SHP77 (cell line): ENCODE measurements around the gene TMEM229A.
"Not testable (repeated sequence)": the region's sequence is repeated elsewhere in the genome, so short reads cannot be mapped to it uniquely, and the experiment has no call there.

Experiments
- DNase-seq, 2 experiments: peaks; one replicate each; lab custom pipeline; 2025; lab: John Stamatoyannopoulos, UW

The TMEM229A gene

GRCh38 chr7:124031919-124032318, 948 bp downstream of the TMEM229A start:
- DNase-seq = no peak

GRCh38 chr7:124031406-124031805, 1.5 kb downstream of the TMEM229A start:
- no peak for DNase-seq

GRCh38 chr7:124030964-124031363, 1.9 kb downstream of the TMEM229A start:
- no peak for DNase-seq

DNA sequence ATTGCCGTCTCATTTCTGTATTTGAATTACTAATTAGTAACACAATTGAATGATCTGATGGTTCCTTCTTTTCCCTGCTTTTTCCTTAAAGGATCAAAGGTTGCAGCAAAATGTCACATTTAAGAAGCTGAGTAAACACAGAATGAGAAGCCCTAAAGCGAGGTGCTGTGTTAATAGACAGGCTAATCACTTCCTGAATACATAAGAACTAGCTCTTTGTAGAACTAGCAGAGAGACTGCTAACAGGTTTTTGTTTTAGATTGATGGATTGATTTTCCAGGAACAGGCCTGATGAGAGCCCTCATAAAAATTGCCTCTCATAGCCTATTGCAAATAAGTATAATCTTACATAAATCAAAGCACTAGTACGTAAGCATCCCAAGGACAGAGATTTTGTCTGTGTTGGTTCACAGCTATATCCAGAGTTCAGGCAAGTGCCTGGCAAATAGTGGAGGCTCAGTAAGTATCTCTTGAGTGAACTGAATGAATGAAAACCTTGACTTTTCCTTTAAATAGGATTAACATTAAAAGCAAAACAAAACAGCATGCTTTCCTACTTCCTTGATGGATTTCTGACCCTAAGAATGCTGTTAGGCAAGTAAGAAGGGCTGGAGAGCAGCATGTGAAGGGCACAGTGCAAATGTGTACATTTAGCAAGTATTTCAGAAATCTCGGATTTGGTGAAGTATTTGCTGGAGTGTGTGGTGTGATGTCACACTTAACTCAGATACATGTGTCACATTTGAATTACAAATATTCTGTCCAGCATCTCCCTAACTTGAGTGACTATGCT, 3.3 kb downstream of the TMEM229A start:
- peak; percentile 44 to 49 for DNase-seq

DNA sequence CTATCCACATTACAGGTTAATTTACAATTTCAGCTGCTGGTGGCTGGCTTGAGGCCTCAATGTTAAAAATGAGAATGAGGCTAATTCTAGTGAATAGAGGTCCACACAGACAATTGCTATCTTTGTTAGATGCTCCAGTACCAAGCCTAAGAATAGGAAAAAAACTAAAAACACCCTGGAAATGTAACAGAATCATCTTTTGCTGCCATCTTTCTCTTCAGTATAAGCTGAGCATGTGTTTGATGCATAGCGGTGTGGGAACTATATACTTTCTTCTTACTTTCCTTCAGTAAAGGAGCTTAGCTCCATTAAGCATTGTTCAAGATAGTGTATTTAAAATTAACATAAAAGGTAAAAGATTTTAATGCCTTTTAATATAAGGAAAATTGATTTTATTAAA, 5.6 kb downstream of the TMEM229A start:
- no peak for DNase-seq

GRCh38 chr7:124024329-124024728, 8.5 kb downstream of the TMEM229A start:
- not testable (repeated sequence) for DNase-seq

- no peak for DNase-seq
Measured at GRCh38 chr7:124022551-124022950, 10.3 kb downstream of the TMEM229A start.

- DNase-seq = no peak
Measured at GRCh38 chr7:124020060-124020459, 12.8 kb downstream of the TMEM229A start.

GRCh38 chr7:124013306-124013705, 19.6 kb downstream of the TMEM229A start:
- no peak for DNase-seq

DNA sequence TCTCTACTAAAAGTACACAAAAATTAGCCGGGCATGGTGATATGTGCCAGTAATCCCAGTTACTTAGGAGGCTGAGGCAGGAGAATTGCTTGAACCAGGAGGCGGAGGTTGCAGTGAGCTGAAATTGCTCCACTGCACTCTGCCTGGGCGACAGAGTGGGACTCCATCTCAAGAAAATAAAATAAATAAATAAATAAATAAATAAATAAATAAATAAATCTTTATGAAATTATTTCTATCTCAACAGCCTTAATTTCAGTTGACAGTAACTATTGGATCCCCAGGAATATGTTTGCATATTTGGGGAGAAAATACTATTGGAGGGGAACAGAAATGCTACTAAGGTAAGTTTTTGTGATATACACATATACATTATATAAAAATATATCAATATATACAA, 20.0 kb downstream of the TMEM229A start:
- DNase-seq = no peak

DNA sequence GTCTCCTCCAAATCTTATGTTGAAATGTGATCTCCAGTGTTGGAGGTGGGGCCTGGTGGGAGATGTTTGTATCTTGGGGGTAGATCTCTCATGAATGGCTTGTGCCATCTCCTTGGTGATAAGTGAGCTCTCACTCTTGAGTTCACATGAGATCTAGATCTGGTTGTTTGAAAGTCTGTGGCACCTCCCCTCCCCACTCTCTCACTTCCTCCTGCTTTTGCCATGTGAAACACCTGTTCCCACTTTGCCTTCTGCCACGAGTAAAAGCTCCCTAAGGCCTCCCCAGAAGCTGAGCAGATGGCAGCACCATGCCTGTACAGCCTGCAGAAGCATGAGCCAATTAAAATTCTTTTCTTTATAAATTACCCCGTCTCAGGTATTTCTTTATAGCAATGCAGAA, 23.5 kb downstream of the TMEM229A start:
- no peak for DNase-seq

GRCh38 chr7:124008296-124008695, 24.6 kb downstream of the TMEM229A start:
- DNase-seq = not testable (repeated sequence)

GRCh38 chr7:123999703-124000102, 33.2 kb downstream of the TMEM229A start:
- DNase-seq = no peak

DNA sequence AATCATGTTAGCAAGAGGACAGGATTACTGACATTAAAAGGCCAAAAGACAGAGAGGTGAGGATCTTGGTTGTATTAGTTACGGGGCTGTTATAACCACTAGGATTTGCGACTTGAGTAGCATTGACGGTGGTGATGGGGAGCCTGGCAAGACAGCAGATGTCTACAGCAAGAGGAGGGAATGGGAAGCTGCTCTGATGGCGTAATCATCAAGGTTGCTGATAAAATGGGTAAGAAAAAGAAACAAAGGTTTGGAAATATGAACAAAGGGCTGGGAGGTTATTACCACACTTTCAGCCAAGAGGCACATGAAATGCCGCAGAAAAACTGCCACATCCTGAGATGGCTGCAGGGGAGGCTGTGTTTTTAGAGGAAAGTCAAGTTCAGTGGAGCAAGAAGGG, 33.9 kb downstream of the TMEM229A start:
- DNase-seq = no peak

- DNase-seq = no peak
Measured at GRCh38 chr7:123996327-123996625, 36.6 kb downstream of the TMEM229A start.

GRCh38 chr7:123995617-123996326, 37.1 kb downstream of the TMEM229A start:
- no peak for DNase-seq

DNA sequence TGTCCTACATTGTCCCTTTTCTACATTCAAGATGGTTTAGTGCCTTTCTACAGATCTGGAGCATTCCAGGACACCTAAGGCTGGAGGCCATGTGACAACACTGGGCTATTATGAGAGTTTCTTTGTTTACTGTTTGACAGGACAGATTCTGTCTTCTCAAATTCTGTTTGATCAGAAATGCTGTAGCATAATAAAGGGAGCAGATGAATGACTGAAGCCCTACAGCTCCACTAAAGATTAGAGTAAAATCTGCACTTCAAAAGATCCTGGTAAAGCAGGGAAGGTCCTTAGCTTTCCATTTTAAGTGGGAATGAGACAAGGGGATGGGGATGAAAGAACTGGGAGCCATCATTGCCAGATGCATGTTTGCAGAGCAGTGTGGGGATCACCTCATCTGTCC, 38.4 kb downstream of the TMEM229A start:
- DNase-seq = no peak

DNA sequence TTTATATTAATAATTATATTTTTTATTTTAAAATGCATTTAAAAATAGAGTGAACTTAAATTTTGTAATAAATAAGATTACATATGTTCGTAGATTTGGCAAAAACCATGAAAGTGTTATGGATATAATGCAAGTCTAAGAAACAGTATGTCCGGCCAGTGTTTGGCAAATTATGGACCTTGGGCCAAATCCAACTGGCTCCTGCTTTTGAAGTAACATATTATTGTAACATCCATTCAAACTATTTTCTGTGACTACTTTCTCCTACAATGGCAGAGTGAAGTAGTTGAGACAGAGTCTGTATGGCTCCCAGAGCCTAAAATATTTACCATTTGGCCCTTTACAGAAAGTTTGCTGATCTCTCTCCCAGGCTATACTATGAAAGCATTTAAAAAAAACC, 38.9 kb downstream of the TMEM229A start:
- no peak for DNase-seq

- DNase-seq = no peak
Measured at GRCh38 chr7:123992913-123993518, 39.9 kb downstream of the TMEM229A start.

- no peak for DNase-seq
Measured at GRCh38 chr7:123987445-123987844, 45.4 kb downstream of the TMEM229A start.
